22Rv1 (cell line): Measurements from ENCODE around the gene AQP11.
"Not testable (repeated sequence)": the region's sequence is repeated elsewhere in the genome, so short reads cannot be mapped to it uniquely, and the experiment has no call there.

Experiments
- H3K27ac ChIP-seq: fragments of 450-650 bp; 2 replicates; pipeline ENCODE4 v1.5.1; 2017
- CTCF ChIP-seq: fragments of 450-650 bp; IDR thresholded peaks from 2 replicates; pipeline ENCODE4 v1.5.1; 2017; ENCODE audit warnings: mild to moderate bottlenecking
- ZFX ChIP-seq: fragments of 450-650 bp; IDR thresholded peaks from 2 replicates; pipeline ENCODE4 v1.6.1; 2017; ENCODE audit warnings: antibody characterized with exemption, borderline replicate concordance

The AQP11 gene

GRCh38 chr11:77589521-77590193 lies at the start of gene AQP11:
Gene AQP11, plus strand, starts transcription at chr11:77589953. Its CDS starts 40 bp downstream, at chr11:77589993.
- TF ChIP-seq CTCF (no peak), ZFX (no peak)
- H3K27ac ChIP-seq, result peak within 1 kb of the TSS; percentile 79

- TF ChIP-seq CTCF, result no peak
- no peak for TF ChIP-seq ZFX
- H3K27ac ChIP-seq, result no peak overlapping the region
These were observed 47.5 kb upstream of the AQP11 start for GRCh38 chr11:77542296-77542695.

GRCh38 chr11:77547047-77547836 lies 42.5 kb upstream of the AQP11 start:
- no peak overlapping the region for H3K27ac ChIP-seq
- TF ChIP-seq CTCF (no peak), ZFX (no peak)

- H3K27ac ChIP-seq, result no peak overlapping the region
- TF ChIP-seq CTCF (peak; percentile 81), ZFX (no peak)
These were observed 41.7 kb upstream of the AQP11 start for GRCh38 chr11:77547863-77548551.

- H3K27ac ChIP-seq, result no peak overlapping the region
- peak; percentile 61 for TF ChIP-seq CTCF
- TF ChIP-seq ZFX, result no peak
These were observed 41.0 kb upstream of the AQP11 start for GRCh38 chr11:77548552-77549445.

GRCh38 chr11:77551426-77551825 lies 38.3 kb upstream of the AQP11 start:
- not testable (repeated sequence) for H3K27ac ChIP-seq

GRCh38 chr11:77557553-77557952 lies 32.2 kb upstream of the AQP11 start:
- no peak overlapping the region for H3K27ac ChIP-seq
- TF ChIP-seq ZFX (no peak), CTCF (peak; percentile 59)
